Epidermal melanocyte (primary cell): Measurements from ENCODE around the gene CLPTM1L.
"Not testable (repeated sequence)": the region's sequence is repeated elsewhere in the genome, so short reads cannot be mapped to it uniquely, and the experiment has no call there.

Experiments used
- DNase-seq: peaks from one replicate; pipeline ENCODE4 v3.0.0; 2011; ENCODE audit warnings: low spot score; ENCODE audit not compliant: insufficient read length

The CLPTM1L gene

DNA sequence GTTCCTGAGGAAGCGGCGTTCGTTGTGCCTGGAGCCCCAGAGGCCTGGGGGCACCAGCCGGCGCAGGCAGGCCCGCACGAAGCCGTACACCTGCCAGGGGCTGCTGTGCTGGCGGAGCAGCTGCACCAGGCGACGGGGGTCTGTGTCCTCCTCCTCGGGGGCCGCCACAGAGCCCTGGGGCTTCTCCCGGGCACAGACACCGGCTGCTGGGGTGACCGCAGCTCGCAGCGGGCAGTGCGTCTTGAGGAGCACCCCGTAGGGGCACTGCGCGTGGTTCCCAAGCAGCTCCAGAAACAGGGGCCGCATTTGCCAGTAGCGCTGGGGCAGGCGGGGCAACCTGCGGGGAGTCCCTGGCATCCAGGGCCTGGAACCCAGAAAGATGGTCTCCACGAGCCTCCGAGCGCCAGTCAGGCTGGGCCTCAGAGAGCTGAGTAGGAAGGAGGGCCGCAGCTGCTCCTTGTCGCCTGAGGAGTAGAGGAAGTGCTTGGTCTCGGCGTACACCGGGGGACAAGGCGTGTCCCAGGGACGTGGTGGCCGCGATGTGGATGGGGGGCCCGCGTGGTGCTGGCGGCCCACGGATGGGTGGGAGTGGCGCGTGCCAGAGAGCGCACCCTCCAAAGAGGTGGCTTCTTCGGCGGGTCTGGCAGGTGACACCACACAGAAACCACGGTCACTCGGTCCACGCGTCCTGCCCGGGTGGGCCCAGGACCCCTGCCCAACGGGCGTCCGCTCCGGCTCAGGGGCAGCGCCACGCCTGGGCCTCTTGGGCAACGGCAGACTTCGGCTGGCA lies 51.3 kb downstream of the CLPTM1L start:
- no peak for DNase-seq

DNA sequence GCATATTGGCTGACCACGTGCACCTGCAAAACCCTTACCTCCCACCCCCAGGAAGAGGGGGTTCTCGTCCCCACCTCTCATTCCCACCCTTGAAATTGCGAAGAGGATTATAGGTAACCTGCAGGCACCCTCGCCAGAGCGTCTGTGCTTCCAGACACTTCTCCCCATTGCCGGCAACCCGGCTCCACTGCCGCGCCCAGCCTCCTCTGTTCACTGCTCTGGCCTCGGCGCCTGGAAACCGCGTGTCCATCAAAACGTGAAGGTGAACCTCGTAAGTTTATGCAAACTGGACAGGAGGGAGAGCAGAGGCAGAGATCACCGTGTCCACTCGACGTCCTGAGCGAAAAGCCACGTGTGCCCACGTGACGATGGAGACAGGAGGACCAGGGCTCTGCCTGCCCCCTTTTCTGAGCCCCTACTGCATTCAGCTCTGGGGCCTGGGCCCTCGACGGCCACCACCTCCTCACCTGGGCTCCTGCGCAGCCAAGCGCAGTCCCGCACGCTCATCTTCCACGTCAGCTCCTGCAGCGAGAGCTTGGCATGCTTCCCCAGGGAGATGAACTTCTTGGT lies 52.0 kb downstream of the CLPTM1L start:
- no peak for DNase-seq

DNA sequence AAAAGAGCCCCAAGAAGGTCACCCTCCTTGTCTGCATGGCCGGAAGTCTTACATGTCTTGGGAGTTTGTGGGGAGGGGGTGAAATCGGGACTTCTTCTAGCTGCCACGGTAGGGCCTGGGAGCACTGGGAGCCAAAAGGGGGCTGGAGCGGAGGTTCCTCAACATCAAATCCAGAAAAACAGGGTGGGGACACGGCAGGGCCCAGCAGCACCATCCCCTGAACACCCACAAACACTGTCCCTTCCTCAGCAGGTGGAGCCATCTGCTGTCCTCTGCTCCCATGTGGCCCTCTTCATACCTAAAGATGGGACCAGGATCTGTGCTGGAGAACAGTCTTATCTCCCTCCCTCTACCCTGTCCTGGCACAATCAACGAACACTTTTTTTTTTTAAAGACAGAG lies 52.8 kb downstream of the CLPTM1L start:
- no peak for DNase-seq

DNA sequence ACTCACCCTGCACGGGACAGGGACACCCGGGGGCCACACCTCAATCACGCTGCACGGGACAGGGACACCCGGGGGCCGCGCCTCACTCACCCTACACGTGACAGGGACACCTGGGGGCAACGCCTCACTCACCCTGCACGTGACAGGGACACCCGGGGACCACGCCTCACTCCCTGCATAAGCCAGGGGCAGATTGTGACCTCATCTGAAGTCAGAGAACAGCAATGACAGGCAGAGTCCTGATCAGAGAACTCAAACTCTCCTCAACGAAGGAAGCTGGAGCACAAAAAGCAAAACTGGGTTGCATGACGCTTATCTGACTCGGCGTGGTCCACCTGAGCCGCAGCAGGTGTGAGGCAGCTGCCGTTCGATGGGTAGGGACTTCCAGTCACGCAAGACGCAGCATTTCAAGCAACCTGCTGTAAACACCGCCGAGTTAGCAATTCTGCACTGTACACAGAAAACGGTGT lies 53.3 kb downstream of the CLPTM1L start:
- DNase-seq = no peak

DNA sequence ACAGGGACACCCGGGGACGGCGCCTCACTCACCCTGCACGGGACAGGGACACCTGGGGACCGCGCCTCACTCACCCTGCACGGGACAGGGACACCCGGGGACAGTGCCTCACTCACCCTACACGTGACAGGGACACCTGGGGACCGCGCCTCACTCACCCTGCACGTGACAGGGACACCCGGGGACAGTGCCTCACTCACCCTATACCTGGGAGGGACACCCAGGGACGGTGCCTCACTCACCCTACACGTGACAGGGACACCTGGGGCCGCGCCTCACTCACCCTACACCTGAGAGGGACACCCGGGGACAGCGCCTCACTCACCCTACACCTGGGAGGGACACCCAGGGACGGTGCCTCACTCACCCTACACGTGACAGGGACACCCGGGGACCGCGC lies 53.9 kb downstream of the CLPTM1L start:
- DNase-seq = not testable (repeated sequence)

DNA sequence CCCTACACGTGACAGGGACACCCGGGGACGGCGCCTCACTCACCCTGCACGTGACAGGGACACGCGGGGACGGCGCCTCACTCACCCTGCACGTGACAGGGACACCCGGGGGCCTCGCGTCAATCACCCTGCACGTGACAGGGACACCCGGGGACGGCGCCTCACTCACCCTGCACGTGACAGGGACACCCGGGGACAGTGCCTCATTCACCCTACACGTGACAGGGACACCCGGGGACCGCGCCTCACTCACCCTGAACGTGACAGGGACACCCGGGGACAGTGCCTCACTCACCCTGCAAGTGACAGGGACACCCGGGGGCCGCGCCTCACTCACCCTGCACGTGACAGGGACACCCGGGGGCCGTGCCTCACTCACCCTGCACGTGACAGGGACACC lies 55.3 kb downstream of the CLPTM1L start:
- not testable (repeated sequence) for DNase-seq

DNA sequence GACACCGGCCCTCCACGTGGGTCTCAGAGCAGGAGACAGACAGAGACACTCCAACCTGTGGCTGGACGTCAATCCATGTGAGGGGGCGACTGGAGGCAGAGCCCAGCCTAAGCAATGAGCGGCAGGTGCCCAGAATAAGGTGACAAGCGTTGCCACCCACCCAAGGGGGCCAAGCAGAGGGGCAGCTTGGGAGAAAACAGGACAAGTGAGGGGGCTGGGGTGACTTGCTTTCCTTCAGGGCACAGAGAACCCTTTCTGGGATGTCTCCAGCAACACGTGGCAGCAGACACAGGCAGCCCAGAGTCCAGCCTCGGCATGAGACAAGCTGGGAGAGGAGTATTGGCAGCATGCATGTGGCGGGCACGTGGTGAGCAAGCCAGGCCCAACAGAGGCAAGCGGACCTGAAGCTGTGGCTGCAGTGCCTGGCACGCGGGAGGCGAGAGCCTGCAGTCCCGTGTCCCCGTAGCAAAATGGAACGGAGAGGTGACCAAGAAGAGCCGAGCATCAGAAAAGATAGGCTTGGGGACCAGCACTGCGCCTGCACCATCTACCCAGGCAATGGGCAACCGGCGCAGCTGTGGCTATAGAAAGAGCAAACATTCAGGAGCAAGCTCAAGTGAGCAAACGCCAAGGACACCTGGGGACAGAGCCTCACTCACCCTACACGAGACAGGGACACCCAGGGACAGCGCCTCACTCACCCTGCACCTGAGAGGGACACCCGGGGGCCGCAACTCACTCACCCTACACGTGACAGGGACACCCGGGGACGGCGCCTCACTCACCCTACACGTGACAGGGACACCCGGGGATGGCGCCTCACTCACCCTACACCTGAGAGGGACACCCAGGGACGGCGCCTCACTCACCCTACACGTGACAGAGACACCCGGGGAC lies 56.2 kb downstream of the CLPTM1L start:
- DNase-seq = no peak

DNA sequence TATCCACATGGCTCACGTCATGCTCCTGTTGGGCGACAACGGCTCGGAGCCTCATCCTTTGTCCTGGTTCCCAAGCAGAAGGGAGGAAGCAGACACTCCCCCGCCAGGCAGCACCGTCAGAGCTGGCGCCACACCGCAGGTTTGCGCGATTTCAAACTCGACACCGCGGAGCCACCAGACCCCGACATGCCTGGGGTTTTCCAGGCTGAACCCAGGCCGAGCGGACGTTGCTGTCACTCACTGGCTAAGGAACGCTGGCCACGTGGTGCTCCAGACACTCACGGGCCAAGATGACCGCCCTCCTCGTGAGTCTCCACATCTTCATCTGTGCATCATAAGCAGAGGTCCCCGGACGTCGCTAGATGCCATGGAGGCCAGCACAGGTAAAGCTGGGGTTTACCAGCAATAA lies 59.0 kb downstream of the CLPTM1L start:
- DNase-seq = no peak

DNA sequence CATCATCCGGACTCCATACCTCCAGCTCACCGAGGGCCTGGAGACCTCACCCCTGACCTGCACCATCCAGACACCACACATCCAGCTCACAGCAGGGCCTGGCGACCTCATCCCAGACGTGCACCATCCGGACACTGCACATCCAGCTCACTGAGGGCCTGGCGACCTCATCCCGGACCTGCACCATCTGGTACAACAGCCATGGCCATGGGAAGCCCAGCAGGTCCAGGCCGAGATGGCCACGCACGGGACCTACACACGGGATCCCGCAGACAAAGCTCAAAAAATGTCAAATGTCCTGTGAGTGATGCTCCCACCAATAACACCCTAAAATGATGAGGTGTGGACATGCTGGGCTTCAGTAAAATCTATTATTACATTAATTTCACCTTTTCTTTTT lies 59.8 kb downstream of the CLPTM1L start:
- DNase-seq = no peak

DNA sequence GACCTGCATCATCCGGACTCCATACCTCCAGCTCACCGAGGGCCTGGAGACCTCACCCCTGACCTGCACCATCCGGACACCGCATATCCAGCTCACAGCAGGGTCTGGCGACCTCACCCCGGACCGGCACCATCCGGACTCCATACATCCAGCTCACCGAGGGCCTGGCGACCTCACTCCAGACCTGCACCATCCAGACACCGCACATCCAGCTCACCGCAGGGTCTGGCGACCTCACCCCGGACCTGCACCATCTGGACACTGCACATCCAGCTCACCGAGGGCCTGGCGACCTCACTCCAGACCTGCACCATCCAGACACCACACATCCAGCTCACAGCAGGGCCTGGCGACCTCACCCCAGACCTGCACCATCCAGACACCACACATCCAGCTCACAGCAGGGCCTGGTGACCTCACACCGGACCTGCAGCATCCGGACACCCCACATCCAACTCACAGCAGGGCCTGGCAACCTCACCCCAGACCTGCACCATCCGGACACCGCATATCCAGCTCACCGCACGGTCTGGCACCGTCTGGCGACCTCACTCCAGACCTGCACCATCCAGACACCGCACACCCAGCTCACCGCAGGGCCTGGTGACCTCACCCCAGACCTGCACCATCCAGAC lies 60.4 kb downstream of the CLPTM1L start:
- DNase-seq = not testable (repeated sequence)

DNA sequence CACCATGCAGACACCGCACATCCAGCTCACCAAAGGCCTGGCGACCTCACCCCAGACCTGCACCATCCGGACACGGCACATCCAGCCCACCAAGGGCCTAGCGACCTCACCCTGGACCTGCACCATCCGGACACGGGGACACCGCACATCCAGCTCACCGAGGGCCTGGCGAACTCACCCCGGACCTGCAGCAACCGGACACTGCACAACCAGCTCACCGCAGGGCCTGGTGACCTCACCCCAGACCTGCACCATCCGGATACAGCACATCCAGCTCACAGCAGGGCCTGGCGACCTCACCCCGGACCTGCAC lies 61.2 kb downstream of the CLPTM1L start:
- not testable (repeated sequence) for DNase-seq

DNA sequence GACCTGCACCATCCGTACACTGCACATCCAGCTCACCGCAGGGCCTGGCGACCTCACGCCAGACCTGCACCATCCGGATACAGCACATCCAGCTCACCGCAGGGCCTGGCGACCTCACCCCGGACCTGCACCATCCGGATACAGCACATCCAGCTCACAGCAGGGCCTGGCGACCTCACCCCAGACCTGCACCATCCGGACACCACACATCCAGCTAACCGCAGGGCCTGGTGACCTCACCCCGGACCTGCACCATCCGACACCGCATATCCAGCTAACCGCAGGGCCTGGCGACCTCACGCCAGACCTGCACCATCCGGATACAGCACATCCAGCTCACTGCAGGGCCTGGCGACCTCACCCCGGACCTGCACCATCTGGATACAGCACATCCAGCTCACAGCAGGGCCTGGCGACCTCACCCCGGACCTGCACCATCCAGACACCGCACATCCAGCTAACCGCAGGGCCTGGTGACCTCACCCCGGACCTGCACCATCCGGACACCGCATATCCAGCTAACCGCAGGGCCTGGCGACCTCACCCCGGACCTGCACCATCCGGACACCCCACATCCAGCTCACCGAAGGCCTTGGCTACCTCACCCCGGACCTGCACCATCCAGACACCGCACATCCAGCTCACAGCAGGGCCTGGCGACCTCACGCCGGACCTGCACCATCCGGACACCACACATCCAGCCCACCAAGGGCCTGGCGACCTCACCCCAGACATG lies 61.7 kb downstream of the CLPTM1L start:
- not testable (repeated sequence) for DNase-seq

DNA sequence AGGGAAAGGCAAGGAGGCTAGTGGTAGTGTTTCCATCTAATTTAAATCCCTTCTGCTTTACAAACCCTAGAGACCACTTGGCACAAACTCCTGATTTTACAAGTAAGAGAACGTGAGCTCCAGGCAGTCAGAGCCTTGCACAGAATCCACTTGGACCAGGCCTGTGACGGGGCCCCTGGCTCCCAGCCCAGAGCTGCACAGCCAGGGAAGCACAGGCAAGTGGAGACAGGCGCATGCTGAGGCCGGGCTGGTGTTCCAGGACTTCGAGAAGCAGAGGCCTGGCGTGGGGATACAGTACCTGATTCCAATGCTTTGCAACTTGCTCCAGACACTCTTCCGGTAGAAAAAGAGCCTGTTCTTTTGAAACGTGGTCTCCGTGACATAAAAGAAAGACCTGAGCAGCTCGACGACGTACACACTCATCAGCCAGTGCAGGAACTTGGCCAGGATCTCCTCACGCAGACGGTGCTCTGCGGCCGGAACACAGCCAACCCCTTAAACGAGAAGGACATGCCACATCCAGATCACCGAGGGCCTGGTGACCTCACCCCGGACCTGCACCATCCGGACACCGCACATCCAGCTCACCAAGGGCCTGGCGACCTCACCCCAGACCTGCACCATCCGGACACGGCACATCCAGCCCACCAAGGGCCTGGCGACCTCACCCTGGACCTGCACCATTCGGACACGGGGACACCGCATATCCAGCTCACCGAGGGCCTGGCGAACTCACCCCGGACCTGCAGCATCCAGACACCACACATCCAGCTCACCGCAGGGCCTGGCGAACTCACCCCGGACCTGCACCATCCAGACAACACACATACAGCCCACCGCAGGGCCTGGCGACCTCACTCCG lies 62.5 kb downstream of the CLPTM1L start:
- DNase-seq = no peak

DNA sequence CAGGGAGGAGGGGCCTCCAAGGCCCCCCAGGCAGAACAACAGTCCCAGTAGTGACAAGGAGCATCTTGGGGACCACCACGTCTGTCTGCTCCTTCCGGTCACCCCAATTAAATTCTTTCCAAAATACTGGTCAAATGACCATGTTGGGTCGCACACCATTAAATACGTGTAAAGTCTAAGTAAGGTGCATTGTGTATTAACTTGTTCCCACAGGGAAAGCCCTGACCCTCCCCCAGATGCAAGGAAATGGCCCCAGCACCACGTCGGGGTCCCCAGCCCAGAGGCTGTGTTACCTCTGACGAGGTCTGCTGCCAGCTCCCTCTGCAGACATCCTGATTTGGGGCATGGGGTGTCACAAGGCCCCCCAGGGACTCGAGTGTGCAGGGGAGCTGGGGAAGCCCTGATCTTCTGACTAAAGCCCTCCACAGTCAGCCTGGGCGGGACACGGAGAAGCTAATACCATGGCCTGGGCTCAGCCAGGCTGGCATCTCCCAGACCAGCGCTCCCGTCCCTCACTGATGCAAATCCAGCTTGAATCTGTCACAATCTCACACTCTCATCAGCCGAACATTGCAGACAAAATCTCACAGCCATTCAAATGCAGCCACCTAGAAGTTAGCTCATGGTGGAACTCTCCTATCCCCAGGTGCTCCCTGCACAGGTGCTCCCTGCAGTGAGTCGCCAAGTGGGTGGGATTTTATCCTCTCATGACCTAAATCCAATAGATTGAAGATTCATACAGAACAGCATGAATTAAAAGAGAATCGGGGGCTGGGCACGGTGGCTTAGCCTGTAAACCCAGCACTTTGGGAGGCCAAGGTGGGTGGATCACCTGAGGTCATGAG lies 63.6 kb downstream of the CLPTM1L start:
- no peak for DNase-seq

DNA sequence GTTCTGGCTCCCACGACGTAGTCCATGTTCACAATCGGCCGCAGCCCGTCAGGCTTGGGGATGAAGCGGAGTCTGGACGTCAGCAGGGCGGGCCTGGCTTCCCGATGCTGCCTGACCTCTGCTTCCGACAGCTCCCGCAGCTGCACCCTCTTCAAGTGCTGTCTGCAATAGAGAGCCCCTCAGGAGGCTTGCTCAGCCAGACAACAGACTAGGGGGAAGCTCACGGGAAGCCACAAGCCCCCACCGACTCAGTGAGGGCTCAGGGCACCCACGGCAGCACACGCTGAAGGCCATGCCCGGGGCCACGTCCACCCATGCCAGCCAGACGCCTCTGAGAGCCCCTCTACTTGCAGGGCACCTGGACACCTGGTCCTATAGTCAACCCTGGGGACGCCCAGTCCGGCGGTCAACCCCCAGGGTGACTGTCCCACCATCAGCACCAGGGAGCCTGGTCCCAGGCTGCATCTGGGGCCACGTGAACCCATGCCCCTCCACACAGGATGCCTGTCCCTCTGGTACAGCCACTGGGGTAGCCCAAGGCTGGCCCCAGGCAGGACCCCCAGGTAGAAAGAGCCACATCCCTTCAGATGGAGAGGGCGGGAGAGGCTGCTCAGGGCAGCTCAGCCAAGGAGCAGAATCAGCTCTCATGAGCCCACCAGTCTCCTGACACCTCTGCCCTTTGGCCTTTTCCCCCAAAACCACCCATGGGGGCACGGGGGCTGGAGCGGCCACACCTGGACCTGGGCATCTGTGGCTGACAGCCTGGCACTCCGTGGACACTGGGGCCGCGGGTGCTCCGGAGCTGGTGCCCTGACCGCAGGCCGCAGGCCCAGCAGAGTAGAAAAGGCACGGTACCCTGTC lies 64.5 kb downstream of the CLPTM1L start:
- DNase-seq = no peak

DNA sequence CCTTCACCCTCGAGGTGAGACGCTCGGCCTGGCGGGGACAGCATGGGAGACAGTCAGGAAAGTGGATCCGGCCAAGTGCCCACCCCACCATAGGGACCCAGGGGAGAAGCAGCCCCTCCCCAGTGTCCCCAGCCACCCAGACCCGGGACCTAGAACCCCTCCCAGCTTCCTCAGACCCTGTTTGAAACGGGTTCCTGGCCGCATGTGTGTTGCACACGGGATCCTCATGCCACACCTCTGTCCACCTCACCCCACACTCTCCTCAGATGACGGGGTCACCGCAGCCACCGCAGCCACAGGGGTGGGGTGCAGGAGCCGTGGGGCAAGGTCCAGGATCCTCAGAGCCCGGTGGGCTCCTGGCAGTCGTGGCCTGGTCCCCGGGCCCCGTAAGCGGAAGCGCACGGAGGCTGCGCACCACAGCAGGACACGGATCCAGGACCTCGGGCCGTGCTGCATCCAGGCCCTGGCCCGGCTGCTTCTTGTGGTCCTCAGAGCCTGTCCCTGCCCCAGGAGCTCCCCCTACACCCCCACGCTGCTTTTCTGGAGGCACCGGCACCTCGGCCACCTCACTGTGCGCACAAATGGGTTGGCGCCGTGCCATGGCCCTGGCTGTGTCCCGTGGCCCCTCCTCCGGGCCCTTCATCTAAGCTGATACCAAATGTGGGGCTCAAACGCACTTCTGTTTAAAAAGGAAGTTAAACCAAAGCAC lies 65.3 kb downstream of the CLPTM1L start:
- DNase-seq = no peak

DNA sequence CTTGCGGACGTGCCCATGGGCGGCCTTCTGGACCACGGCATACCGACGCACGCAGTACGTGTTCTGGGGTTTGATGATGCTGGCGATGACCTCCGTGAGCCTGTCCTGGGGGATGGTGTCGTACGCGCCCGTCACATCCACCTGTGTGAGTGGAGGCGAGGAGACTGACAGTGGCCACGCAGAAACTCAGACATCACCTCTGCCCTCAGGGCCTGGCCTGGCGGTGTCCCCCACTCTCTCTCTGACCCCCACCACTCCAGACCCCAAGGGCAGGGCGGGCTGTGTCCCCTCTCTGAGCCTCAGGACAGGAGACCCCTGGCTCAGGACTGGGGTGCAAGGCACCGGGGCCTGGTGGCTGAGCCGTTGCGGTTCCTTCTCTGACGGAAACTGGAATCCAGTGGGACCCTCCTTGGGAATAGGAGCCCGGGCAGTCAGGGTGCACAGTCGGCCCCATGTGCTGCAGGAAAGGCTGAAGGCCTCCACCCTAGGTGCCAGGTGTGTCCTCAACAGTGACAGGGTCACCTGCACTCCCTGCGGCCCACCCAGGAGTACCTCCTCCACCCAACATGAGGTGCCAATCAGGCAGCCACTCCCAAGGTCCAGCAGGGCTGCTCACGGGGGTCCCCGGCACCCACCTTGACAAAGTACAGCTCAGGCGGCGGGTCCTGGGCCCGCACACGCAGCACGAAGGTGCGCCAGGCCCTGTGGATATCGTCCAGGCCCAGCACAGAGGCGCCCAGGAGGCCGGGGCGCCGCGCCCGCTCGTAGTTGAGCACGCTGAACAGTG lies 66.0 kb downstream of the CLPTM1L start:
- no peak for DNase-seq
